HEK293 (cell line): Measurements from ENCODE around the gene ZNF189.

ENCODE experiments used
- CTCF ChIA-PET: fragments of 350-600 bp; formaldehyde crosslinking; extraction: SDS; loops from one replicate; lab custom pipeline; 2021; ENCODE audit warnings: antibody characterized with exemption; lab: Yijun Ruan, JAX
- POLR2A ChIA-PET: fragments of 300-600 bp; formaldehyde crosslinking; extraction: SDS; loops from one replicate; lab custom pipeline; 2020; ENCODE audit warnings: antibody characterized with exemption, inconsistent platforms; lab: Yijun Ruan, JAX
- H3K27ac ChIP-seq: fragments of 200-500 bp; sonication (Bioruptor generic); 2 replicates; pipeline ENCODE4 v1.5.1; 2014; ENCODE audit warnings: low read depth, low read length, control low read depth, inconsistent platforms; ENCODE audit errors: extremely low read depth
- H3K36me3 ChIP-seq, 2 experiments: fragments of 200-500 bp in 1 of 2; sonication (Bioruptor generic) in 1 of 2; 1 replicate in 1 of 2; 2 replicates in 1 of 2; pipeline ENCODE4 v1.5.1; 2014 to 2017; ENCODE audit warnings: inconsistent platforms in 2 of 2, low read length in 2 of 2; ENCODE audit not compliant: control insufficient read depth in 2 of 2, insufficient read depth in 1 of 2
- H3K4me1 ChIP-seq: fragments of 200-500 bp; sonication (Bioruptor generic); 2 replicates; pipeline ENCODE4 v1.5.1; 2014; ENCODE audit warnings: mild to moderate bottlenecking, low read length, inconsistent platforms; ENCODE audit not compliant: control insufficient read depth, insufficient read depth
- H3K4me3 ChIP-seq: 2 replicates; pipeline ENCODE4 v1.5.1; 2011; ENCODE audit warnings: low read depth, mild to moderate bottlenecking, control low read depth, low read length, moderate library complexity
- H3K9me3 ChIP-seq: fragments of 200-500 bp; sonication (Bioruptor generic); 2 replicates; pipeline ENCODE4 v1.5.1; 2014; ENCODE audit warnings: low read depth, low read length, inconsistent platforms; ENCODE audit not compliant: control insufficient read depth, insufficient read depth
- BCL11B ChIP-seq: fragments of 450-650 bp; formaldehyde crosslinking; IDR thresholded peaks from 2 replicates; pipeline ENCODE4 v1.5.1; 2016; ENCODE audit warnings: low read depth, missing biosample characterization, missing genetic modification characterization
- KLF1 ChIP-seq: fragments of 450-650 bp; formaldehyde crosslinking; IDR thresholded peaks from 2 replicates; pipeline ENCODE4 v1.5.1; 2016; ENCODE audit warnings: missing biosample characterization, missing genetic modification characterization
- PRDM10 ChIP-seq: fragments of 450-650 bp; formaldehyde crosslinking; IDR thresholded peaks from 2 replicates; pipeline ENCODE4 v1.5.1; 2016; ENCODE audit warnings: missing biosample characterization, missing genetic modification characterization
- SP2 ChIP-seq: fragments of 450-650 bp; formaldehyde crosslinking; IDR thresholded peaks from 2 replicates; pipeline ENCODE4 v1.5.1; 2016; ENCODE audit warnings: missing biosample characterization, missing genetic modification characterization
- ZBTB48 ChIP-seq: fragments of 450-650 bp; formaldehyde crosslinking; IDR thresholded peaks from 2 replicates; pipeline ENCODE4 v1.5.1; 2016; ENCODE audit warnings: missing biosample characterization, missing genetic modification characterization
- ZBTB7A ChIP-seq: fragments of 450-650 bp; formaldehyde crosslinking; IDR thresholded peaks from 2 replicates; pipeline ENCODE4 v1.5.1; 2016; ENCODE audit warnings: low read depth, missing biosample characterization, missing genetic modification characterization
- ZEB2 ChIP-seq: fragments of 450-650 bp; formaldehyde crosslinking; IDR thresholded peaks from 2 replicates; pipeline ENCODE4 v1.5.1; 2016; ENCODE audit warnings: missing biosample characterization, missing genetic modification characterization
- ZNF174 ChIP-seq: fragments of 450-650 bp; formaldehyde crosslinking; IDR thresholded peaks from 2 replicates; pipeline ENCODE4 v1.5.0; 2017; ENCODE audit warnings: missing biosample characterization, mild to moderate bottlenecking, missing genetic modification characterization
- ZNF354C ChIP-seq: fragments of 450-650 bp; formaldehyde crosslinking; IDR thresholded peaks from 2 replicates; pipeline ENCODE4 v1.5.1; 2016; ENCODE audit warnings: missing biosample characterization, missing genetic modification characterization, low read depth, borderline replicate concordance
- ZNF596 ChIP-seq: fragments of 450-650 bp; IDR thresholded peaks from 2 replicates; pipeline ENCODE4 v1.5.0; 2018; ENCODE audit warnings: missing biosample characterization, mild to moderate bottlenecking, missing genetic modification characterization, moderate library complexity
- ZNF692 ChIP-seq: fragments of 450-650 bp; formaldehyde crosslinking; IDR thresholded peaks from 2 replicates; pipeline ENCODE4 v1.5.1; 2016; ENCODE audit warnings: missing biosample characterization, missing genetic modification characterization
- ZNF837 ChIP-seq: fragments of 450-650 bp; formaldehyde crosslinking; IDR thresholded peaks from 2 replicates; pipeline ENCODE4 v1.5.1; 2016; ENCODE audit warnings: missing biosample characterization, missing genetic modification characterization
- ZSCAN23 ChIP-seq: fragments of 450-650 bp; formaldehyde crosslinking; IDR thresholded peaks from 2 replicates; pipeline ENCODE4 v1.5.1; 2016; ENCODE audit warnings: missing biosample characterization, missing genetic modification characterization
- TF ChIP-seq, protein P1 (sequence below): fragments of 450-650 bp; formaldehyde crosslinking; conservative IDR thresholded peaks from 2 replicates; pipeline ENCODE4 v1.5.1; 2016; ENCODE audit warnings: low read depth, missing biosample characterization, missing genetic modification characterization
- TF ChIP-seq, protein P2 (sequence below): fragments of 450-650 bp; formaldehyde crosslinking; IDR thresholded peaks from 2 replicates; pipeline ENCODE4 v1.5.1; 2016; ENCODE audit warnings: missing biosample characterization, missing genetic modification characterization
- TF ChIP-seq, protein P3 (sequence below): fragments of 450-650 bp; formaldehyde crosslinking; optimal IDR thresholded peaks from 2 replicates; pipeline ENCODE3; 2016; ENCODE audit warnings: missing biosample characterization, mild to moderate bottlenecking, missing genetic modification characterization

Gene ZNF189

GRCh38 chr9:101443364-101443771, 44.7 kb downstream of the ZNF189 start (continued):
- no peak for TF ChIP-seq PRDM10 (tag by site-specific recombination)
- TF ChIP-seq, protein P1, sequence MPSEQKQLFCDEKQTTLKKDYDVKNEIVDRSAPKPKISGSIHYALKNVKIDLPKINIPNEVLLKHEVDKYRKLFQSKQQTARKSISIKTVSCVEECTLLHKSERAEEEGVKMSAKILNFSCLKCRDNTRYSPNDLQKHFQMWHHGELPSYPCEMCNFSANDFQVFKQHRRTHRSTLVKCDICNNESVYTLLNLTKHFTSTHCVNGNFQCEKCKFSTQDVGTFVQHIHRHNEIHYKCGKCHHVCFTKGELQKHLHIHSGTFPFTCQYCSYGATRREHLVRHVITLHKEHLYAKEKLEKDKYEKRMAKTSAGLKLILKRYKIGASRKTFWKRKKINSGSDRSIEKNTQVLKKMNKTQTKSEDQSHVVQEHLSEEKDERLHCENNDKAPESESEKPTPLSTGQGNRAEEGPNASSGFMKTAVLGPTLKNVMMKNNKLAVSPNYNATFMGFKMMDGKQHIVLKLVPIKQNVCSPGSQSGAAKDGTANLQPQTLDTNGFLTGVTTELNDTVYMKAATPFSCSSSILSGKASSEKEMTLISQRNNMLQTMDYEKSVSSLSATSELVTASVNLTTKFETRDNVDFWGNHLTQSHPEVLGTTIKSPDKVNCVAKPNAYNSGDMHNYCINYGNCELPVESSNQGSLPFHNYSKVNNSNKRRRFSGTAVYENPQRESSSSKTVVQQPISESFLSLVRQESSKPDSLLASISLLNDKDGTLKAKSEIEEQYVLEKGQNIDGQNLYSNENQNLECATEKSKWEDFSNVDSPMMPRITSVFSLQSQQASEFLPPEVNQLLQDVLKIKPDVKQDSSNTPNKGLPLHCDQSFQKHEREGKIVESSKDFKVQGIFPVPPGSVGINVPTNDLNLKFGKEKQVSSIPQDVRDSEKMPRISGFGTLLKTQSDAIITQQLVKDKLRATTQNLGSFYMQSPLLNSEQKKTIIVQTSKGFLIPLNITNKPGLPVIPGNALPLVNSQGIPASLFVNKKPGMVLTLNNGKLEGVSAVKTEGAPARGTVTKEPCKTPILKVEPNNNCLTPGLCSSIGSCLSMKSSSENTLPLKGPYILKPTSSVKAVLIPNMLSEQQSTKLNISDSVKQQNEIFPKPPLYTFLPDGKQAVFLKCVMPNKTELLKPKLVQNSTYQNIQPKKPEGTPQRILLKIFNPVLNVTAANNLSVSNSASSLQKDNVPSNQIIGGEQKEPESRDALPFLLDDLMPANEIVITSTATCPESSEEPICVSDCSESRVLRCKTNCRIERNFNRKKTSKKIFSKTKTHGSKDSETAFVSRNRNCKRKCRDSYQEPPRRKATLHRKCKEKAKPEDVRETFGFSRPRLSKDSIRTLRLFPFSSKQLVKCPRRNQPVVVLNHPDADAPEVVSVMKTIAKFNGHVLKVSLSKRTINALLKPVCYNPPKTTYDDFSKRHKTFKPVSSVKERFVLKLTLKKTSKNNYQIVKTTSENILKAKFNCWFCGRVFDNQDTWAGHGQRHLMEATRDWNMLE = no peak
- TF ChIP-seq, protein P2, sequence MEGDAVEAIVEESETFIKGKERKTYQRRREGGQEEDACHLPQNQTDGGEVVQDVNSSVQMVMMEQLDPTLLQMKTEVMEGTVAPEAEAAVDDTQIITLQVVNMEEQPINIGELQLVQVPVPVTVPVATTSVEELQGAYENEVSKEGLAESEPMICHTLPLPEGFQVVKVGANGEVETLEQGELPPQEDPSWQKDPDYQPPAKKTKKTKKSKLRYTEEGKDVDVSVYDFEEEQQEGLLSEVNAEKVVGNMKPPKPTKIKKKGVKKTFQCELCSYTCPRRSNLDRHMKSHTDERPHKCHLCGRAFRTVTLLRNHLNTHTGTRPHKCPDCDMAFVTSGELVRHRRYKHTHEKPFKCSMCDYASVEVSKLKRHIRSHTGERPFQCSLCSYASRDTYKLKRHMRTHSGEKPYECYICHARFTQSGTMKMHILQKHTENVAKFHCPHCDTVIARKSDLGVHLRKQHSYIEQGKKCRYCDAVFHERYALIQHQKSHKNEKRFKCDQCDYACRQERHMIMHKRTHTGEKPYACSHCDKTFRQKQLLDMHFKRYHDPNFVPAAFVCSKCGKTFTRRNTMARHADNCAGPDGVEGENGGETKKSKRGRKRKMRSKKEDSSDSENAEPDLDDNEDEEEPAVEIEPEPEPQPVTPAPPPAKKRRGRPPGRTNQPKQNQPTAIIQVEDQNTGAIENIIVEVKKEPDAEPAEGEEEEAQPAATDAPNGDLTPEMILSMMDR = no peak
- no peak for TF ChIP-seq ZNF596
- no peak for TF ChIP-seq ZNF692 (tag by site-specific recombination)
- TF ChIP-seq, protein P3, sequence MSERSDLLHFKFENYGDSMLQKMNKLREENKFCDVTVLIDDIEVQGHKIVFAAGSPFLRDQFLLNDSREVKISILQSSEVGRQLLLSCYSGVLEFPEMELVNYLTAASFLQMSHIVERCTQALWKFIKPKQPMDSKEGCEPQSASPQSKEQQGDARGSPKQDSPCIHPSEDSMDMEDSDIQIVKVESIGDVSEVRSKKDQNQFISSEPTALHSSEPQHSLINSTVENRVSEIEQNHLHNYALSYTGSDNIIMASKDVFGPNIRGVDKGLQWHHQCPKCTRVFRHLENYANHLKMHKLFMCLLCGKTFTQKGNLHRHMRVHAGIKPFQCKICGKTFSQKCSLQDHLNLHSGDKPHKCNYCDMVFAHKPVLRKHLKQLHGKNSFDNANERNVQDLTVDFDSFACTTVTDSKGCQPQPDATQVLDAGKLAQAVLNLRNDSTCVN (tag by site-specific recombination) = no peak

DNA sequence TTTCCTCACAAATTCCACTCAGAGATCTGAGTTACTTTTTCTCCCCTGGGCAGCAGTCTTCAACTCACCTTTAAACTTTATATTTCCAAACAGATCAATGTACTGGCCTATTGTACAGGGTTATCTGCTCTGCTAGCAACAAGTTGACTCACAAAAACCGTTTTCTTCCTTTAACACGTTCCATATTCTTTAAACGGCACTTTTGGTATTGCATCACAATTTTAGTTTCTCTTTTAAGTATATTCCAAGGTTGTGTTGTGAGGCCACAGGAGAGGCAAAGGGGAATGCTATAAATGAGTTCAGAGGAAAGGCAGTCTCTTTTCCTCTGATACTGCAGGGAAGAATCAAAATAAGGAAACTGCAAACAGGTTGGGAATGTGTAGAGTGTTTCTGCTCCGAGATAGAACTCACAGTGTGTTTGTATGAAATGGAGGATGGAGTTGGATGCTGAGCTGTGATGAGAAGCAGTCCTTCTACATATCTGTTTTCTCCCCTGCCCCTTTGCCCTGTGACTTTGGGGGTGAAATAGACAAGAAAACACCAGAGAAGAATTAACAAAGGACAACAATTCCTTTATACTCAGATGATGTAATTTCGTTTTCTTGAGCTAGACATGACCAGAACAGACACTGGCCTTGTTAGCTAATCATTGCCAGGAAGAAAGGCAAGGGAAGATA, 46.8 kb downstream of the ZNF189 start:
- POLR2A ChIA-PET = no interaction called here
- no peak overlapping the region for H3K27ac ChIP-seq

More for the DNA sequence above, 46.8 kb downstream of the ZNF189 start:
- H3K4me1 ChIP-seq = no peaks in the 10 kb centered on the region
- no peaks in the 10 kb centered on the region for H3K36me3 ChIP-seq
- CTCF ChIA-PET = interaction anchor here (0.7 to 2.5 kb wide), 6 partner anchors 9 to 189 kb away, joined by 3 to 13 read pairs (median 3); partner anchors contain the start of gene RNF20
- no peak overlapping the region for H3K4me3 ChIP-seq
- no peaks in the 10 kb centered on the region for H3K9me3 ChIP-seq
- no peak for TF ChIP-seq ZBTB48 (tag by site-specific recombination)
- TF ChIP-seq KLF1 (tag by site-specific recombination) = no peak
- TF ChIP-seq ZNF174 (tag by site-specific recombination) = no peak
- TF ChIP-seq ZEB2 (tag by site-specific recombination) = no peak
- no peak for TF ChIP-seq ZNF837
- no peak for TF ChIP-seq ZSCAN23 (tag by site-specific recombination)
- TF ChIP-seq ZNF354C (tag by site-specific recombination) = no peak
- TF ChIP-seq BCL11B (tag by site-specific recombination) = no peak
- TF ChIP-seq ZBTB7A (tag by site-specific recombination) = no peak
- TF ChIP-seq SP2 = no peak
